ENCODE data around the gene IGSF23. TPM values are rescaled to one million over a fixed set of nuclear protein-coding genes. Genes with fewer than 3 reads are reported as not detected.

Gene IGSF23
- polyA plus RNA-seq, 3 donors = 0.23 to 0.46 (median 0.44) TPM

GRCh38 chr19:44573627-44574026 lies 39.7 kb upstream of the IGSF23 start:
- Mint-ChIP-seq H3K27ac (no peak overlapping the region), H3K27me3 (ENCODE audit: low read depth in 3 of 3) (peaks cover 2 to 14% (median 11%) of the 10 kb centered on the region in 3 donors), H3K4me3 (no peak overlapping the region), H3K9me3 (peaks cover 0 to 2% (median 0%) of the 10 kb centered on the region in 7 donors), H3K4me1 (peaks cover 10% of the 10 kb centered on the region), H3K36me3 (no peaks in the 10 kb centered on the region)
- Histone ChIP-seq H4K20me1 (ENCODE audit: insufficient read depth, low read length) (no peaks in the 10 kb centered on the region), H3K9ac (ENCODE audit: insufficient read depth, low read length, poor library complexity, severe bottlenecking) (no peak overlapping the region), H3K79me2 (ENCODE audit: insufficient read depth, low read length) (no peaks in the 10 kb centered on the region), H2AFZ (ENCODE audit: insufficient read depth, low read depth, low read length, poor library complexity, severe bottlenecking) (no peak overlapping the region), H3K9me3 (replicated peaks in 1 of 2; ENCODE audit: control insufficient read depth in 1 of 2, insufficient read depth in 1 of 2, low read length in 2 of 2) (no peaks in the 10 kb centered on the region), H3K27me3 (ENCODE audit: control insufficient read depth in 2 of 2, insufficient read depth in 2 of 2, low read length in 2 of 2) (no peaks in the 10 kb centered on the region), H3K36me3 (replicated peaks in 1 of 2; ENCODE audit: control insufficient read depth in 1 of 2, insufficient read depth in 2 of 2, low read length in 2 of 2) (no peaks in the 10 kb centered on the region), H3K4me3 (replicated peaks in 1 of 3; ENCODE audit: low read depth in 2 of 3, low read length in 3 of 3) (no peak overlapping the region), H3K27ac (ENCODE audit: low read depth in 1 of 2, low read length in 2 of 2) (no peak overlapping the region), H3K4me2 (replicated peaks; ENCODE audit: extremely low read depth, low read length, poor library complexity, severe bottlenecking) (no peak overlapping the region), H3K4me1 (ENCODE audit: control insufficient read depth in 1 of 2, insufficient read depth in 2 of 2, low read length in 2 of 2) (peaks cover 8 to 21% of the 10 kb centered on the region in 2 donors)
- WGBS (ENCODE audit: insufficient coverage) = 100% methylated on average over 2 of the region's 4 CpGs
- no peak for DNase-seq
- TF ChIP-seq CTCF (IDR thresholded peaks at IDR 0.05) = no peak
- intact Hi-C loops (cut with micrococcal nuclease) = loop anchor here (5.0 to 10.0 kb wide), 5 partner anchors 141 to 379 kb away; partner anchors contain the start of gene NECTIN2 (in 2 of the 2)

DNA sequence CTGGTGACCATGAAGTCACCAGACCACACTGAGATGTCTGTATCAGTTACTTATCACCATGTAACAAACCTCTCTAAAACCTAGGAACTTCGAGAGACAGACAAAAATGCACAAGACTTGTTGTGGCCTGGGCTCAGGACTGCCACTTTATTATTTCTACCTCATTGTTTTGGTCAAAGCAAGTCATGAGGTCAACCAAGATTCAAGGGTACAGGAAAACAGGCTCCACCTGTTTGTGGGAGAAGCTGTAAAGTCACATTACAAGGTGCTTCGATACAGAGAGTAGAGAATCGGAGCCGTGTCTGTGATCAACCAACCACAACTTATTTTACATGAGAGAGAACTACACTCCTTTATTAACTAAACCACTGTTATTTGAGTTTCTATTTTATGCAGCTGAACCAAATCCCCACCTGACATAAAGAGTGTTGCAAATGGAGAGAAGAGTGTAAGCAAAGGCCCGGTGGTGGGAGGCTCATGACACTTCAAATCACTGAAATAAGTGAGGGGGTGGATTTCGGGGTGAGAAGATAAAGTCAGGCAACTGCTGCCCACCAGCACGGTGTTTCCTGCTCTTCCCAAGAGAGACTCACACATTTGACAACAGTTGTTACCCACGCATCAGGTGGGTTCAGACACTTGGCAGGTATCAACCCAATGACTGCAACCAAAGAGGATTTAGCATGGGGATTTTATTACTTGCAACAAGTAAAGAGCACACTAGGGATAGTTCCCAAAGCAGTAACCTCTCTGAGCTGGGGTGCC lies 39.0 kb upstream of the IGSF23 start:
- Histone ChIP-seq H3K27me3 (ENCODE audit: control insufficient read depth in 2 of 2, insufficient read depth in 2 of 2, low read length in 2 of 2) (no peaks in the 10 kb centered on the region), H3K9me3 (replicated peaks in 1 of 2; ENCODE audit: control insufficient read depth in 1 of 2, insufficient read depth in 1 of 2, low read length in 2 of 2) (no peaks in the 10 kb centered on the region), H3K4me1 (ENCODE audit: control insufficient read depth in 1 of 2, insufficient read depth in 2 of 2, low read length in 2 of 2) (peaks cover 8 to 21% of the 10 kb centered on the region in 2 donors), H3K4me3 (replicated peaks in 1 of 3; ENCODE audit: low read depth in 2 of 3, low read length in 3 of 3) (no peak overlapping the region), H4K20me1 (ENCODE audit: insufficient read depth, low read length) (no peaks in the 10 kb centered on the region), H3K9ac (ENCODE audit: insufficient read depth, low read length, poor library complexity, severe bottlenecking) (no peak overlapping the region), H3K36me3 (replicated peaks in 1 of 2; ENCODE audit: control insufficient read depth in 1 of 2, insufficient read depth in 2 of 2, low read length in 2 of 2) (no peaks in the 10 kb centered on the region), H3K79me2 (ENCODE audit: insufficient read depth, low read length) (no peaks in the 10 kb centered on the region), H3K4me2 (replicated peaks; ENCODE audit: extremely low read depth, low read length, poor library complexity, severe bottlenecking) (no peak overlapping the region), H2AFZ (ENCODE audit: insufficient read depth, low read depth, low read length, poor library complexity, severe bottlenecking) (no peak overlapping the region), H3K27ac (ENCODE audit: low read depth in 1 of 2, low read length in 2 of 2) (no peak overlapping the region)
- no peak for TF ChIP-seq CTCF (IDR thresholded peaks at IDR 0.05)
- no peak for DNase-seq
- H3K4me3 Mint-ChIP-seq = no peak overlapping the region
- intact Hi-C loops (cut with micrococcal nuclease) = loop anchor here (5.0 to 10.0 kb wide), 5 partner anchors 140 to 378 kb away; partner anchors contain the start of gene NECTIN2 (in 2 of the 2)
- H3K36me3 Mint-ChIP-seq = no peaks in the 10 kb centered on the region
- peaks cover 10% of the 10 kb centered on the region for H3K4me1 Mint-ChIP-seq
- peaks cover 0 to 4% (median under 1%) of the 10 kb centered on the region in 7 donors for H3K9me3 Mint-ChIP-seq
- 90% methylated on average over 2 of the region's 8 CpGs for WGBS (ENCODE audit: insufficient coverage)
- no peak overlapping the region for H3K27ac Mint-ChIP-seq
- H3K27me3 Mint-ChIP-seq (ENCODE audit: low read depth in 3 of 3) = peaks cover 2 to 12% (median 11%) of the 10 kb centered on the region in 3 donors
